KMS-11 (cell line): ENCODE results near the gene SKAP2.

Source experiments
- H2AFZ ChIP-seq: fragments of 200-600 bp; sonication (generic); 2 replicates; pipeline ENCODE4 v1.6.1; 2016; ENCODE audit warnings: antibody characterized with exemption, mixed run types, low read depth
- H3K27ac ChIP-seq: fragments of 200-600 bp; sonication (generic); 2 replicates; pipeline ENCODE4 v1.6.1; 2016; ENCODE audit warnings: mild to moderate bottlenecking, mixed run types
- H3K27me3 ChIP-seq: fragments of 200-600 bp; sonication (generic); 2 replicates; pipeline ENCODE4 v1.6.1; 2017; ENCODE audit warnings: mild to moderate bottlenecking, low read depth, mixed run types, moderate library complexity; ENCODE audit not compliant: insufficient read depth
- H3K36me3 ChIP-seq: fragments of 200-600 bp; sonication (generic); 2 replicates; pipeline ENCODE4 v1.6.1; 2017; ENCODE audit warnings: mild to moderate bottlenecking, mixed run types; ENCODE audit not compliant: insufficient read depth
- H3K4me1 ChIP-seq: fragments of 200-600 bp; sonication (generic); 2 replicates; pipeline ENCODE4 v1.6.1; 2016; ENCODE audit warnings: mild to moderate bottlenecking, low read depth, mixed run types; ENCODE audit not compliant: poor library complexity, severe bottlenecking
- H3K4me2 ChIP-seq: fragments of 200-600 bp; sonication (generic); 2 replicates; pipeline ENCODE4 v1.7.0; 2016; ENCODE audit warnings: mild to moderate bottlenecking, mixed run types
- H3K4me3 ChIP-seq: fragments of 200-600 bp; sonication (generic); IDR thresholded peaks from 2 replicates; pipeline ENCODE4 v1.6.1; 2017; ENCODE audit warnings: low read depth, low read length, mixed read lengths; ENCODE audit not compliant: insufficient read depth
- H3K79me2 ChIP-seq: fragments of 200-600 bp; sonication (generic); 2 replicates; pipeline ENCODE4 v1.6.1; 2016; ENCODE audit warnings: low read depth, mixed run types; ENCODE audit not compliant: insufficient read depth
- H3K9ac ChIP-seq: fragments of 200-600 bp; sonication (generic); 2 replicates; pipeline ENCODE4 v1.6.1; 2016; ENCODE audit warnings: mild to moderate bottlenecking, mixed run types
- H4K20me1 ChIP-seq: fragments of 200-600 bp; sonication (generic); 2 replicates; pipeline ENCODE4 v1.6.1; 2016; ENCODE audit warnings: mild to moderate bottlenecking, mixed run types; ENCODE audit not compliant: insufficient read depth
- CTCF ChIP-seq: fragments of 200-600 bp; sonication (generic); conservative IDR thresholded peaks from 2 replicates; pipeline ENCODE4 v1.6.1; 2017; ENCODE audit warnings: low read depth, mild to moderate bottlenecking, antibody characterized with exemption, low read length, moderate library complexity, mixed read lengths

The SKAP2 gene

GRCh38 chr7:26891400-26892350, 27.3 kb upstream of the SKAP2 start:
- no peaks in the 10 kb centered on the region for H3K36me3 ChIP-seq
- no peak overlapping the region for H3K9ac ChIP-seq
- H3K79me2 ChIP-seq = no peaks in the 10 kb centered on the region
- no peaks in the 10 kb centered on the region for H4K20me1 ChIP-seq
- no peaks in the 10 kb centered on the region for H3K4me1 ChIP-seq
- no peaks in the 10 kb centered on the region for H3K27me3 ChIP-seq
- H3K4me3 ChIP-seq = no peak overlapping the region
- H3K4me2 ChIP-seq = no peak overlapping the region
- no peak for TF ChIP-seq CTCF
- no peak overlapping the region for H2AFZ ChIP-seq
- H3K27ac ChIP-seq = no peak overlapping the region

DNA sequence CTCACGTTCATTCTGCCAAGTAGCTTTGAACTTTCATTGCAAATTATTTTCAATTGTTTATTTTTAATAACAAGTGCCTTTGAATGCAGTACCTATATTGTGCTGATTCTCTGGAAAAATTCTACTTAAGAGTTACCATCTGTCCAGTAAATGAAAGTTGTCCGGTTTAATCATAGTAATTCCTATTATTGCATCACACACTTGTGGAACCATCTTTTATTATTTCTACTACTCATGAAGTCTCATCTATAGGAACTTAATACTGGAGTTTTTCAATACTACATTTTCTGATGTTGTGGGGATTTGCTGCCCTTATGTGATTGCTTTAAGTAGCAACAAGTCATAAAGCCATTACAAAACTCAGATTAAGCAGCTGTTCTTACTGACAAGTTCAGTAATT, 16.5 kb upstream of the SKAP2 start:
- Histone ChIP-seq H3K27me3 (no peaks in the 10 kb centered on the region), H3K36me3 (no peaks in the 10 kb centered on the region), H3K27ac (no peak overlapping the region), H3K4me3 (no peak overlapping the region), H3K9ac (no peak overlapping the region), H3K4me1 (no peaks in the 10 kb centered on the region), H4K20me1 (no peaks in the 10 kb centered on the region), H3K79me2 (no peaks in the 10 kb centered on the region), H2AFZ (no peak overlapping the region), H3K4me2 (no peak overlapping the region)
- no peak for TF ChIP-seq CTCF

DNA sequence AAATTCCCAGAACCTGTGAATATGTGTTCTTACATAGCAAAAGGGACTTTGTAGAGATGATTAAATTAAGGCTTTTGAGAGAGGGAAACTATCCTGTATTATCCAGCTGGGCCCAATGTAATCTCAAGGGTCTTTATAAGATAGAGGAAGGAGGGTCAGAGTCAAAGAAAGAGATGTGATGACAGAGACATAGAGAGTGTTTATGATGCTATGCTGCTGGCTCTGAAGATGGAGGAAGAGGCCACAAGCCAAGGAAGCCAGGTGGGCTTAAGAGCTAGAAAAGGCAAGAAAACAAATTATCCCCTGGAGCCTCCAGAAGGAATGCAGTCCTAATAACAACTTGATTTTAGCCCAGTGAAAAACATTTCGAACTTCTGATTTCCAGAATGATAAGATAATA, 15.3 kb upstream of the SKAP2 start:
- no peak overlapping the region for H3K4me2 ChIP-seq
- no peaks in the 10 kb centered on the region for H3K4me1 ChIP-seq

DNA sequence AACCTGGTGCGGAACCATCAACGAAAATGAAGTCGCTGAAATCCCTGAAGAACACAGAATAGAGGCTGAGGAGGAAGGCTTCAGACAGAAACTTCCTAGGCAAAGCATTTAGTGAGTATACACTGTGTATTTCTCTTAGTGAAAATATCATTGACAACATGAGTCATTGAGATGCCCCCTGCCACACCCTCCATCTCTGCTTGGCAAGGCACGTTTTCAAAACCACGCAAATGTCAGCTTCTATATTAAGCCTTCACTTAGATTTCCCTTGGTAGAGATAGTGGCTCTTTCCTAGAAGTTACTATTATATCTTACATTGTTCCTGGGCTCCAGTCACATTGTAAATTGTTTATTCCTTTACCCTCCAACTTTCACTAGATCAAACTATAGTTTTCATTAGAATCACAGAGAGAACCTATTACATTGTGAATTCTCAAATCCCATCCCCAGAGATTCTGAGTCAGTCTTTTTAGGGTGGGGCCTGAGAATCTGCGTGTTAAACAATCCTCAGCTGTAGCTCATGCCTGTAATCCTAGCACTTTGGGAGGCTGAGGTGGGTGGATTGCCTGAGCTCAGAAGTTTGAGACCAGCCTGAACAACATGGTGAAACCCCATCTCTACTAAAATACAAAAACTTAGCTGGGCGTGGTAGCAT, 4.6 kb upstream of the SKAP2 start:
- Histone ChIP-seq H3K27ac (no peak overlapping the region), H4K20me1 (no peaks in the 10 kb centered on the region), H3K4me3 (no peak overlapping the region), H3K4me1 (peaks cover 8% of the 10 kb centered on the region), H3K4me2 (no peak overlapping the region), H3K79me2 (no peaks in the 10 kb centered on the region), H3K27me3 (no peaks in the 10 kb centered on the region), H2AFZ (no peak overlapping the region), H3K9ac (no peak overlapping the region), H3K36me3 (no peaks in the 10 kb centered on the region)
- TF ChIP-seq CTCF = no peak

More for the DNA sequence above, 15.3 kb upstream of the SKAP2 start:
- no peaks in the 10 kb centered on the region for H3K36me3 ChIP-seq
- H3K4me3 ChIP-seq = no peak overlapping the region
- no peak for TF ChIP-seq CTCF
- H3K79me2 ChIP-seq = no peaks in the 10 kb centered on the region
- H2AFZ ChIP-seq = no peak overlapping the region
- H3K27me3 ChIP-seq = no peaks in the 10 kb centered on the region
- no peaks in the 10 kb centered on the region for H4K20me1 ChIP-seq
- no peak overlapping the region for H3K27ac ChIP-seq
- H3K9ac ChIP-seq = no peak overlapping the region
